HEK293 (cell line): ENCODE measurements around the gene NUDT6.

Experiments used
- CTCF ChIA-PET: fragments of 350-600 bp; formaldehyde crosslinking; extraction: SDS; loops from one replicate; lab custom pipeline; 2021; ENCODE audit warnings: antibody characterized with exemption; lab: Yijun Ruan, JAX
- POLR2A ChIA-PET: fragments of 300-600 bp; formaldehyde crosslinking; extraction: SDS; loops from one replicate; lab custom pipeline; 2020; ENCODE audit warnings: antibody characterized with exemption, inconsistent platforms; lab: Yijun Ruan, JAX
- H3K27ac ChIP-seq: fragments of 200-500 bp; sonication (Bioruptor generic); 2 replicates; pipeline ENCODE4 v1.5.1; 2014; ENCODE audit warnings: low read depth, low read length, control low read depth, inconsistent platforms; ENCODE audit errors: extremely low read depth
- H3K36me3 ChIP-seq, 2 experiments: fragments of 200-500 bp in 1 of 2; sonication (Bioruptor generic) in 1 of 2; 1 replicate in 1 of 2; 2 replicates in 1 of 2; pipeline ENCODE4 v1.5.1; 2014 to 2017; ENCODE audit warnings: inconsistent platforms in 2 of 2, low read length in 2 of 2; ENCODE audit not compliant: control insufficient read depth in 2 of 2, insufficient read depth in 1 of 2
- H3K4me1 ChIP-seq: fragments of 200-500 bp; sonication (Bioruptor generic); 2 replicates; pipeline ENCODE4 v1.5.1; 2014; ENCODE audit warnings: mild to moderate bottlenecking, low read length, inconsistent platforms; ENCODE audit not compliant: control insufficient read depth, insufficient read depth
- H3K4me3 ChIP-seq: 2 replicates; pipeline ENCODE4 v1.5.1; 2011; ENCODE audit warnings: low read depth, mild to moderate bottlenecking, control low read depth, low read length, moderate library complexity
- H3K9me3 ChIP-seq: fragments of 200-500 bp; sonication (Bioruptor generic); 2 replicates; pipeline ENCODE4 v1.5.1; 2014; ENCODE audit warnings: low read depth, low read length, inconsistent platforms; ENCODE audit not compliant: control insufficient read depth, insufficient read depth
- MEIS1 ChIP-seq: sonication (generic); formaldehyde crosslinking; IDR thresholded peaks from 2 replicates; pipeline ENCODE4 v1.8.1; 2022; ENCODE audit warnings: missing genetic modification reagents, mild to moderate bottlenecking, borderline replicate concordance
- ZFHX2 ChIP-seq: fragments of 450-650 bp; formaldehyde crosslinking; conservative IDR thresholded peaks from 2 replicates; pipeline ENCODE4 v1.5.1; 2016; ENCODE audit warnings: missing biosample characterization, missing genetic modification characterization
- ZNF16 ChIP-seq: fragments of 450-650 bp; formaldehyde crosslinking; IDR thresholded peaks from 2 replicates; pipeline ENCODE4 v1.5.1; 2016; ENCODE audit warnings: low read depth, missing biosample characterization, missing genetic modification characterization
- ZNF239 ChIP-seq: fragments of 450-650 bp; formaldehyde crosslinking; IDR thresholded peaks from 2 replicates; pipeline ENCODE4 v1.5.1; 2016; ENCODE audit warnings: missing biosample characterization, missing genetic modification characterization
- ZNF266 ChIP-seq: fragments of 450-650 bp; formaldehyde crosslinking; IDR thresholded peaks from 2 replicates; pipeline ENCODE4 v1.5.1; 2016; ENCODE audit warnings: missing biosample characterization, missing genetic modification characterization, low read depth
- ZNF341 ChIP-seq: fragments of 450-650 bp; formaldehyde crosslinking; IDR thresholded peaks from 2 replicates; pipeline ENCODE4; 2016; ENCODE audit warnings: low read depth, missing biosample characterization, missing genetic modification characterization
- ZNF354C ChIP-seq: fragments of 450-650 bp; formaldehyde crosslinking; IDR thresholded peaks from 2 replicates; pipeline ENCODE4 v1.5.1; 2016; ENCODE audit warnings: missing biosample characterization, missing genetic modification characterization, low read depth, borderline replicate concordance
- ZNF555 ChIP-seq: fragments of 450-650 bp; formaldehyde crosslinking; conservative IDR thresholded peaks from 2 replicates; pipeline ENCODE4 v1.5.1; 2017; ENCODE audit warnings: missing biosample characterization, mild to moderate bottlenecking, missing genetic modification characterization, inconsistent platforms
- ZNF558 ChIP-seq: fragments of 450-650 bp; formaldehyde crosslinking; IDR thresholded peaks from 2 replicates; pipeline ENCODE4 v1.5.1; 2016; ENCODE audit warnings: missing biosample characterization, missing genetic modification characterization
- ZNF585B ChIP-seq: fragments of 450-650 bp; formaldehyde crosslinking; IDR thresholded peaks from 2 replicates; pipeline ENCODE4 v1.5.1; 2016; ENCODE audit warnings: missing biosample characterization, missing genetic modification characterization
- ZNF664 ChIP-seq: fragments of 450-650 bp; formaldehyde crosslinking; IDR thresholded peaks from 2 replicates; pipeline ENCODE4 v1.5.1; 2016; ENCODE audit warnings: missing biosample characterization, missing genetic modification characterization
- ZNF768 ChIP-seq: fragments of 450-650 bp; formaldehyde crosslinking; IDR thresholded peaks from 2 replicates; pipeline ENCODE4 v1.5.1; 2018; ENCODE audit warnings: missing biosample characterization, mild to moderate bottlenecking, missing genetic modification characterization
- TF ChIP-seq, protein P1 (sequence below): fragments of 450-650 bp; formaldehyde crosslinking; IDR thresholded peaks from 2 replicates; pipeline ENCODE4 v1.5.0; 2017; ENCODE audit warnings: missing biosample characterization, missing genetic modification characterization, borderline replicate concordance
- TF ChIP-seq, protein P2 (sequence below): fragments of 450-650 bp; formaldehyde crosslinking; IDR thresholded peaks from 2 replicates; pipeline ENCODE4 v1.5.1; 2016; ENCODE audit warnings: missing biosample characterization, missing genetic modification characterization
- TF ChIP-seq, protein P3 (sequence below): fragments of 450-650 bp; formaldehyde crosslinking; IDR thresholded peaks from 2 replicates; pipeline ENCODE4 v1.5.1; 2017; ENCODE audit warnings: missing biosample characterization, missing genetic modification characterization
- TF ChIP-seq, protein P4 (sequence below): fragments of 450-650 bp; formaldehyde crosslinking; IDR thresholded peaks from 2 replicates; pipeline ENCODE4 v1.5.1; 2016; ENCODE audit warnings: missing biosample characterization, missing genetic modification characterization

Gene NUDT6

DNA sequence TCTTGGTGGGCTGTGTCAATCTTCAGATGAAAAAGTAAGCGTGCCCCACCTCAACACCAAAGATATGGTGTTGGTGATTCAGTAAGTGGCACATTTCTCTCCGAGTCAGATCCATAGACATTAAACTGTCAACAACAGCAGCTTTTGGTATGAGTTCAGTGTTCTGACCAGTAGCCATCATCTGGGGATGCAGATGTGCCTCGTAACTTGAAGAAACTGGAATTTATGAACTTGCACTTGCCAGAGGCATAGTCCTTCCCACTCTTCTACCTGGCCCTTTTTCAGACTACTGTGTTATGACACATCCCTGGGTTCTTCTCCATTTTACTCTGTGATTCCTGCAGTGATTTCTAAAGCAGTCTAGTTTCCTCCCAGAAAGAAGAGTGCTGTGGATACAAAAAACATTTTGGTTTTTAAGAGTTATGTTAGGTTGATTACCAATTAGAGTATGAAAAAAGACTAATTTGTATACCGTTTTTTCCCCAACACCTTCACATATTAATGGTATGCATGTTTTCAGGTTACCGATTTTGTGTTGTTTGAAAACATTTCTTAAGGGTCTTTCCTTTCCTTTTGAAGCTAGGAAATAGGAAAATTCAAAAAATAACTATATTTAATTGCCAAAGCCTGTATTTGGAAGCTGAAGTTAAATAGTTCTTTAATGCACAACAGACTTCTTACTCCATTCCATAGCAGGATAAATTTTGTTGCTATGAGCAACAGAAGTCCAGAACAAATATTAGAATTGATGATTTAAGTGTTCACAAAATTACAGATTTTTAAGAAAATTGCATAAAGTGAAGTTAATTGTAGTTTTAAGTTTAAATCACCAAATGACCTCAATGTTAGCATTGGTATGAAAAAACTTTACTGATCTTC lies 39.3 kb downstream of the NUDT6 start:
- ChIA-PET CTCF (no interaction called here), POLR2A (no interaction called here)
- TF ChIP-seq ZNF558 (no peak), ZNF16 (tag by site-specific recombination) (no peak), ZNF266 (tag by site-specific recombination) (no peak), ZNF354C (tag by site-specific recombination) (no peak), ZNF555 (tag by site-specific recombination) (no peak), ZNF239 (tag by site-specific recombination) (no peak), ZNF664 (tag by site-specific recombination) (no peak), ZNF585B (tag by site-specific recombination) (no peak), ZFHX2 (tag by site-specific recombination) (no peak)
- TF ChIP-seq, protein P1, sequence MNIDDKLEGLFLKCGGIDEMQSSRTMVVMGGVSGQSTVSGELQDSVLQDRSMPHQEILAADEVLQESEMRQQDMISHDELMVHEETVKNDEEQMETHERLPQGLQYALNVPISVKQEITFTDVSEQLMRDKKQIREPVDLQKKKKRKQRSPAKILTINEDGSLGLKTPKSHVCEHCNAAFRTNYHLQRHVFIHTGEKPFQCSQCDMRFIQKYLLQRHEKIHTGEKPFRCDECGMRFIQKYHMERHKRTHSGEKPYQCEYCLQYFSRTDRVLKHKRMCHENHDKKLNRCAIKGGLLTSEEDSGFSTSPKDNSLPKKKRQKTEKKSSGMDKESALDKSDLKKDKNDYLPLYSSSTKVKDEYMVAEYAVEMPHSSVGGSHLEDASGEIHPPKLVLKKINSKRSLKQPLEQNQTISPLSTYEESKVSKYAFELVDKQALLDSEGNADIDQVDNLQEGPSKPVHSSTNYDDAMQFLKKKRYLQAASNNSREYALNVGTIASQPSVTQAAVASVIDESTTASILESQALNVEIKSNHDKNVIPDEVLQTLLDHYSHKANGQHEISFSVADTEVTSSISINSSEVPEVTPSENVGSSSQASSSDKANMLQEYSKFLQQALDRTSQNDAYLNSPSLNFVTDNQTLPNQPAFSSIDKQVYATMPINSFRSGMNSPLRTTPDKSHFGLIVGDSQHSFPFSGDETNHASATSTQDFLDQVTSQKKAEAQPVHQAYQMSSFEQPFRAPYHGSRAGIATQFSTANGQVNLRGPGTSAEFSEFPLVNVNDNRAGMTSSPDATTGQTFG (tag by site-specific recombination) = no peak
- TF ChIP-seq, protein P2, sequence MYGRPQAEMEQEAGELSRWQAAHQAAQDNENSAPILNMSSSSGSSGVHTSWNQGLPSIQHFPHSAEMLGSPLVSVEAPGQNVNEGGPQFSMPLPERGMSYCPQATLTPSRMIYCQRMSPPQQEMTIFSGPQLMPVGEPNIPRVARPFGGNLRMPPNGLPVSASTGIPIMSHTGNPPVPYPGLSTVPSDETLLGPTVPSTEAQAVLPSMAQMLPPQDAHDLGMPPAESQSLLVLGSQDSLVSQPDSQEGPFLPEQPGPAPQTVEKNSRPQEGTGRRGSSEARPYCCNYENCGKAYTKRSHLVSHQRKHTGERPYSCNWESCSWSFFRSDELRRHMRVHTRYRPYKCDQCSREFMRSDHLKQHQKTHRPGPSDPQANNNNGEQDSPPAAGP (tag by site-specific recombination) = no peak
- TF ChIP-seq, protein P3, sequence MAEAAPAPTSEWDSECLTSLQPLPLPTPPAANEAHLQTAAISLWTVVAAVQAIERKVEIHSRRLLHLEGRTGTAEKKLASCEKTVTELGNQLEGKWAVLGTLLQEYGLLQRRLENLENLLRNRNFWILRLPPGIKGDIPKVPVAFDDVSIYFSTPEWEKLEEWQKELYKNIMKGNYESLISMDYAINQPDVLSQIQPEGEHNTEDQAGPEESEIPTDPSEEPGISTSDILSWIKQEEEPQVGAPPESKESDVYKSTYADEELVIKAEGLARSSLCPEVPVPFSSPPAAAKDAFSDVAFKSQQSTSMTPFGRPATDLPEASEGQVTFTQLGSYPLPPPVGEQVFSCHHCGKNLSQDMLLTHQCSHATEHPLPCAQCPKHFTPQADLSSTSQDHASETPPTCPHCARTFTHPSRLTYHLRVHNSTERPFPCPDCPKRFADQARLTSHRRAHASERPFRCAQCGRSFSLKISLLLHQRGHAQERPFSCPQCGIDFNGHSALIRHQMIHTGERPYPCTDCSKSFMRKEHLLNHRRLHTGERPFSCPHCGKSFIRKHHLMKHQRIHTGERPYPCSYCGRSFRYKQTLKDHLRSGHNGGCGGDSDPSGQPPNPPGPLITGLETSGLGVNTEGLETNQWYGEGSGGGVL (tag by site-specific recombination) = no peak
- TF ChIP-seq, protein P4, sequence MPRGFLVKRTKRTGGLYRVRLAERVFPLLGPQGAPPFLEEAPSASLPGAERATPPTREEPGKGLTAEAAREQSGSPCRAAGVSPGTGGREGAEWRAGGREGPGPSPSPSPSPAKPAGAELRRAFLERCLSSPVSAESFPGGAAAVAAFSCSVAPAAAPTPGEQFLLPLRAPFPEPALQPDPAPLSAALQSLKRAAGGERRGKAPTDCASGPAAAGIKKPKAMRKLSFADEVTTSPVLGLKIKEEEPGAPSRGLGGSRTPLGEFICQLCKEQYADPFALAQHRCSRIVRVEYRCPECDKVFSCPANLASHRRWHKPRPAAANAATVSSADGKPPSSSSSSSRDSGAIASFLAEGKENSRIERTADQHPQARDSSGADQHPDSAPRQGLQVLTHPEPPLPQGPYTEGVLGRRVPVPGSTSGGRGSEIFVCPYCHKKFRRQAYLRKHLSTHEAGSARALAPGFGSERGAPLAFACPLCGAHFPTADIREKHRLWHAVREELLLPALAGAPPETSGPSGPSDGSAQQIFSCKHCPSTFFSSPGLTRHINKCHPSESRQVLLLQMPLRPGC = no peak
- H3K36me3 ChIP-seq = peaks cover 4 to 34% of the 10 kb centered on the region in 2 experiments; a peak in 2 of 3 replicates
- no peak overlapping the region for H3K4me3 ChIP-seq
- H3K4me1 ChIP-seq = no peaks in the 10 kb centered on the region
- H3K9me3 ChIP-seq = no peaks in the 10 kb centered on the region
- H3K27ac ChIP-seq = no peak overlapping the region

DNA sequence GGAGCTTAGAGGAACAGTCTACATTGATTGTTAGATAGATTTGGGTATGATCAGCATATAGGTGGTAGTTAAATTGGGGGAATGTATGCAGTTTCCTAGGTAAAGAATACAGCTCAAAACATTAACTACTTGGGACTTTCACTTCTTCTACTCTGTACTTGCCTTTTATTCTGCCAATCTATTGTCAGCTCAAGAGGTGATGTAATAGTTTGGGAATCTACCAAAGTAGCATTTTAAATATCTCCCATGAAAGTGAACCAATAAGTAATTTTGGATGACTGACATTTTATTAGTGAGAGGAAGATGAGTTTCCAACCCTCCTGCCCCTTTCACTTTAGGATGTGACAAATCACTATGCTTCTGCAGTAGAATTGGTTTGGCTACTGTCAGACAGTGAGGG lies 43.4 kb downstream of the NUDT6 start:
- H3K4me3 ChIP-seq = no peak overlapping the region
- H3K4me1 ChIP-seq = no peaks in the 10 kb centered on the region
- peaks cover 0 to 27% of the 10 kb centered on the region in 2 experiments; a peak in 2 of 3 replicates for H3K36me3 ChIP-seq
- ChIA-PET POLR2A (no interaction called here), CTCF (interaction anchor here (0.6 kb wide), 2 partner anchors 77 to 554 kb away, joined by 3 to 4 read pairs; no protein-coding TSS in a partner anchor)
- H3K27ac ChIP-seq = no peak overlapping the region
- no peaks in the 10 kb centered on the region for H3K9me3 ChIP-seq
- TF ChIP-seq ZNF341 (tag by site-specific recombination) (no peak), ZNF768 (tag by site-specific recombination) (no peak), MEIS1 (CRISPR knock-in tag) (no peak)
